Cardiac fibroblast (primary cell): ENCODE data around the gene CPSF4L.

ENCODE experiments used
- DNase-seq, 2 donors: peaks; one replicate each; pipeline versions ENCODE4 v3.0.0 to v3.0.0-alpha.2; 2010; ENCODE audit warnings: low read depth in 2 of 2
- H3K4me3 ChIP-seq, 2 donors: replicated peaks in 1 of 2; 1 replicate in 1 of 2; 2 replicates in 1 of 2; pipeline ENCODE4 v1.5.1; 2011; ENCODE audit warnings: low read depth in 2 of 2, low read length in 2 of 2, mild to moderate bottlenecking in 2 of 2, moderate library complexity in 1 of 2
- TF ChIP-seq, protein P1 (sequence below): IDR thresholded peaks from one replicate; pipeline ENCODE4 v1.5.1; 2011; ENCODE audit warnings: low read depth, mild to moderate bottlenecking, low read length, inconsistent platforms

Gene CPSF4L

DNA sequence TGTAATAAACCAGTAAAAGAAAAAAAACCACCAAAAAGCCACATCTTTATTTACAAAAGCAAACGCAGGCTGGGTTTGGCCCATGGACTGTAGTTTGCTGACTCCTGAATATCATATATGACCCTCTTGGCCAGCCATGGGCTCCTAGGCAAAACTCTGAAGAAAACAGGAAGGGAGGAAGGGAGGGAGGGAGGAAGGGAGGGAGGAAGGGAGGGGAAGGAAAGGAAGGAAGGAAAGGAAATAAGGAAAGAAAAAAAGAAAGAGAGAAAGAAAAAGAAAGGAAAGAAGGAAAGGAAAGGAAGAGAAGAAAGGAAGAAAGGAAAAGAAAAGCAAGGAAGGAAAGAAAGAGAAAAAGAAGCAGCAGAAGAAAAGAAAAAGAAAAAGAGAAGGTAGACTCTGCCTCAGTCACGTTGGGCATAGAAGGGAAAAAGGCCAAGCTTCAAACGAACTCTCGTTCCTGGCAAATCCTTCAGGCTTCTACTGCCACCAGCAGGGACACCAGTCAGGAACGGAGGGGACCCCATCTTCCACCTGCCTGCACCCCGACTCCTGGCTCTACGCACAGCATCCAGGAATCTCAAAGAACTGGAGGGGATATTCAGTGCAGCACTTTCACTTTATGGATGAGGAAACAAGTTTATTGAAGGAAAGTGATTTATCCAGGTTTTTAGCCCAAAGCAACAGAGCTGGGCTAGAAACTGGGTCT is 28.0 kb upstream of the CPSF4L start:
- no peak for DNase-seq

GRCh38 chr17:73288534-73289302 is 27.0 kb upstream of the CPSF4L start:
- no peak overlapping the region for H3K4me3 ChIP-seq
- TF ChIP-seq, protein P1, sequence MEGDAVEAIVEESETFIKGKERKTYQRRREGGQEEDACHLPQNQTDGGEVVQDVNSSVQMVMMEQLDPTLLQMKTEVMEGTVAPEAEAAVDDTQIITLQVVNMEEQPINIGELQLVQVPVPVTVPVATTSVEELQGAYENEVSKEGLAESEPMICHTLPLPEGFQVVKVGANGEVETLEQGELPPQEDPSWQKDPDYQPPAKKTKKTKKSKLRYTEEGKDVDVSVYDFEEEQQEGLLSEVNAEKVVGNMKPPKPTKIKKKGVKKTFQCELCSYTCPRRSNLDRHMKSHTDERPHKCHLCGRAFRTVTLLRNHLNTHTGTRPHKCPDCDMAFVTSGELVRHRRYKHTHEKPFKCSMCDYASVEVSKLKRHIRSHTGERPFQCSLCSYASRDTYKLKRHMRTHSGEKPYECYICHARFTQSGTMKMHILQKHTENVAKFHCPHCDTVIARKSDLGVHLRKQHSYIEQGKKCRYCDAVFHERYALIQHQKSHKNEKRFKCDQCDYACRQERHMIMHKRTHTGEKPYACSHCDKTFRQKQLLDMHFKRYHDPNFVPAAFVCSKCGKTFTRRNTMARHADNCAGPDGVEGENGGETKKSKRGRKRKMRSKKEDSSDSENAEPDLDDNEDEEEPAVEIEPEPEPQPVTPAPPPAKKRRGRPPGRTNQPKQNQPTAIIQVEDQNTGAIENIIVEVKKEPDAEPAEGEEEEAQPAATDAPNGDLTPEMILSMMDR, result no peak
- DNase-seq, result no peak

More for the DNA sequence above, 28.0 kb upstream of the CPSF4L start:
- TF ChIP-seq, protein P1, result no peak
- H3K4me3 ChIP-seq, result no peak overlapping the region

DNA sequence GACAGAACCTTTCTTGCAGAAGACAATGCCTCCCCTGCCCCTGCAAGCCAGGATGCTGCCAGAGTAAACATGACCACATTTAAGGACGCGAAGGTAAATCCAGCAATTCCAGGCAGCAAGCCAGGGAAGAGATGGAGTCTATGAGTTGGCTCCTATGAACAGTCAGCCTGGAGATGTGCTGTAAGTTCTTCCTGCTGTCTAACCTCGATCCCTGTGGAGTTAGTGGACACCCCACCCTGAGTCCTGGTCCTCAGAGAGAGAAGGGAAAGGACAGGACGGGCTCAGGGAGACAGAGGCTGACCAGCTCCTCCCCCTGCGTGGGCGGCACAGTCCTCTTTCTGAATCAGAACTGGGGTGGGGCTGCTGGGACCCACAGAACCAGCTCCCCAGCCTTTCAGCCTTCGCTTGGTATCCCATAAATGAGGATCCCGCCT is 25.2 kb upstream of the CPSF4L start:
- H3K4me3 ChIP-seq, result no peak overlapping the region
- DNase-seq, result peak; percentile 75 to 85
- TF ChIP-seq, protein P1, result no peak

DNA sequence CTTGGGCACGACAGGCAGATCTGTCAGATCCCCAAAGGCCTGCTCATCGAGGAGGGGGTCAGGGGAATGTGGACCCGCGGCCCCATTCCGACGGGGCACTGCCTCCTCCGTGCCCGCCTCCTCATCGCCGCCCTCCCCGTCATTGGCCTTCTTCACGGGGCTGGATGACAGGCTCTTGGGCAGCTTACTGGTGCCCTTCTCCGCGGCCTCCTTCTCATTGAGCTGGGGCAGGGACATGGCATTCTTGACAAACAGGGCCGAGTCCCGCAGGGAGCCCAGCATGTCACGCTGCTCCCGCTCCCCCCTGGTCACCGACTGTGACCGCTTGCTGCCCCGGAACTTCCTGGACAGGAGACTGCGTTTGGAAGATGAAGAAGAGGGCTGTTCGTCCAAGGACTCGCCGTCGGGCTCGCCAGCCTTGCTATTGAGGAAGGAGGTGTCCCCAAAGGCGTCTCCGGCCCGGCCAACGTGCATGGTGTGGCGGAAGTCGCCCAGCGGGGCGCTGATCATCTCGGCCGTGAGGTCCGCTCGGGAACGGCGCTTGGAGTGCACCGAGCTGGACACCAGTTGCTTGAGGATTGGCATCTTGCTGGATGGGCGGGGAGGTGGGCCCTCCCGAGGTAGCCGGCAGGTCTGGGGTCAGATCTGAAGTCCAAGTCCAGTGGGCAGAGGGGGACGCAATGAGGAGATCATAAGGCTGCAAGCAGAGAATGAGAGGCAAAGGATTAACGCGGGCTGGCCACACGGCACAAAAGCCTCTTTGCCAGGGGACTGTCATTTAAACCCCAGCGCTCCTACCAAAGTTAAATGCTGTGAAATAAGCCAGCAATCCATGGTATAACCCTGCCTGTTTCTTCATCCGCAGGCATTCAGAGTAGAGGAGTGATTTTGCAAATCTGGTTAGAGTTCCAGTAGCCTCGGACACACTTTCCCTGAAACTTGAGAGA is 24.5 kb upstream of the CPSF4L start:
- TF ChIP-seq, protein P1, result no peak
- DNase-seq, result no peak
- H3K4me3 ChIP-seq, result no peak overlapping the region

GRCh38 chr17:73285603-73285908 is 23.9 kb upstream of the CPSF4L start:
- H3K4me3 ChIP-seq, result no peak overlapping the region
- DNase-seq, result no peak
- TF ChIP-seq, protein P1, result no peak

DNA sequence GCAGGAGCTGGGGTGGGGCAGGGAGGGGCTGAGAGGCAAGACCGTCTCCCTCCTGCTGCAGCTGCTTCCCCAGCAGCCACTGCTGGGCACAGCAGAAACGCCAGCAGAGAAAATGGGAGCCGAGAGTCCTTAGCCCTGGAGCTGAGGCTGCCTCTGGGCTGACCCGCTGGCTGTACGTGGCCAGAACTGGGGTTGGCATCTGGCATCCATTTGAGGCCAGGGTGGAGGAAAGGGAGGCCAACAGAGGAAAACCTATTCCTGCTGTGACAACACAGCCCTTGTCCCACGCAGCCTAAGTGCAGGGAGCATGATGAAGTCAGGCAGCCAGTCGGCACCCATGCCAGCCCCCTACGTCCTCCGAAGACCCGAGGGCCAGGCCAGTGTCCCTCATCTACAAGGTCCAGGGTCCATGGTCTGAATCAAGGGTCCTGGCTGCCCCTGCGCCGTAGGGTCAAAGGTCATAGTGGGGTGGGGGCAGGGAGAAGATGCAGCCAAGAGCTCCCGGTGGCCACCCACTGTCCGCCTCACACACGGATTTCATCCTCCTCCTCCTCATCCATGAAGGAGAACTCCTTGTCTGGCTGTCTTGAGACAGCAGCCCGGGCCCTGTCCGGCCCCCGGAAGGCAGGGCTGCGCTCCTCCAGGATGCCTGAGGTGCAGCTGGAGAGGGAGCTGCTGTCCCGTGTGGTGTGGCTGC is 23.4 kb upstream of the CPSF4L start:
- TF ChIP-seq, protein P1, result no peak
- no peak overlapping the region for H3K4me3 ChIP-seq
- no peak for DNase-seq
